ENCODE measurements around the gene ADGRB3. TPM values are rescaled to one million over a fixed set of nuclear protein-coding genes. Genes with fewer than 3 reads are reported as not detected.
"Not testable (repeated sequence)": the region's sequence is repeated elsewhere in the genome, so short reads cannot be mapped to it uniquely, and the experiment has no call there.

The ADGRB3 gene
- total RNA-seq, 1 experiment from 2014 or later, result 0.09 TPM

DNA sequence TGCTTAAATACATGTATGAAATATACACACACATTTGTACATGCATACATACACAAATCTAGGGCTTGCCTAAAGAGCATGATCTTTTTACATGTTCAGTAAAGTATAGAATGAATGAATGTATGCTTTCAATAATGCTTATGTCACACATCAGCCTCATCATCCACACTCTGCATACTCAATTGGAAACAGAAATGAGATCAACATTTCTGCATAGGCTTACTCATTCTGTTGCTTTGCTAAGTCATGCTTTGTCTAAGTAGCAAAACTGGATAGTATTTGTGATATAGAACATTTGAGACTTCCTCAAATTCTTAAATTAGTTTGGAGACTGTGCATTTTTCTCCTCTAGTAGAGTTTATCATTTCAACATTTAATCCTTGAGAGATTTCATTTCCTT is 343.3 kb downstream of the ADGRB3 start:
- no peaks in the 10 kb centered on the region for H3K9me3 Mint-ChIP-seq (ENCODE audit: low read depth, unreplicated experiment)
- DNase-seq, result no peak
- no TSS peak for BruUV-seq (replicated peaks)
- intact Hi-C loops (cut with micrococcal nuclease; ENCODE audit: unreplicated experiment), result loop anchor here (10.0 kb wide), 1 partner anchor 716 kb away; no protein-coding TSS in a partner anchor
- TF ChIP-seq, protein P1, sequence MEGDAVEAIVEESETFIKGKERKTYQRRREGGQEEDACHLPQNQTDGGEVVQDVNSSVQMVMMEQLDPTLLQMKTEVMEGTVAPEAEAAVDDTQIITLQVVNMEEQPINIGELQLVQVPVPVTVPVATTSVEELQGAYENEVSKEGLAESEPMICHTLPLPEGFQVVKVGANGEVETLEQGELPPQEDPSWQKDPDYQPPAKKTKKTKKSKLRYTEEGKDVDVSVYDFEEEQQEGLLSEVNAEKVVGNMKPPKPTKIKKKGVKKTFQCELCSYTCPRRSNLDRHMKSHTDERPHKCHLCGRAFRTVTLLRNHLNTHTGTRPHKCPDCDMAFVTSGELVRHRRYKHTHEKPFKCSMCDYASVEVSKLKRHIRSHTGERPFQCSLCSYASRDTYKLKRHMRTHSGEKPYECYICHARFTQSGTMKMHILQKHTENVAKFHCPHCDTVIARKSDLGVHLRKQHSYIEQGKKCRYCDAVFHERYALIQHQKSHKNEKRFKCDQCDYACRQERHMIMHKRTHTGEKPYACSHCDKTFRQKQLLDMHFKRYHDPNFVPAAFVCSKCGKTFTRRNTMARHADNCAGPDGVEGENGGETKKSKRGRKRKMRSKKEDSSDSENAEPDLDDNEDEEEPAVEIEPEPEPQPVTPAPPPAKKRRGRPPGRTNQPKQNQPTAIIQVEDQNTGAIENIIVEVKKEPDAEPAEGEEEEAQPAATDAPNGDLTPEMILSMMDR (IDR thresholded peaks at IDR 0.05; ENCODE audit: unreplicated experiment), result no peak
- H3K4me3 Mint-ChIP-seq (ENCODE audit: low read depth, unreplicated experiment), result no peak overlapping the region
- H3K4me1 Mint-ChIP-seq (ENCODE audit: low read depth, unreplicated experiment), result peaks cover 7% of the 10 kb centered on the region
- no peak overlapping the region for H3K27ac Mint-ChIP-seq (ENCODE audit: unreplicated experiment)
- H3K36me3 Mint-ChIP-seq (ENCODE audit: insufficient read depth, unreplicated experiment), result no peaks in the 10 kb centered on the region
- CTCF ChIA-PET, result no interaction called here
- no peaks in the 10 kb centered on the region for H3K27me3 Mint-ChIP-seq (ENCODE audit: unreplicated experiment)

GRCh38 chr6:68981668-68982067 is 346.6 kb downstream of the ADGRB3 start:
- CTCF ChIA-PET, result interaction anchor here (1.3 kb wide), 1 partner anchor 10 kb away, joined by 3 read pairs; no protein-coding TSS in a partner anchor
- DNase-seq; BruUV-seq (replicated peaks); H3K4me1 Mint-ChIP-seq (ENCODE audit: low read depth, unreplicated experiment); H3K4me3 Mint-ChIP-seq (ENCODE audit: low read depth, unreplicated experiment); H3K27ac Mint-ChIP-seq (ENCODE audit: unreplicated experiment); H3K27me3 Mint-ChIP-seq (ENCODE audit: unreplicated experiment); intact Hi-C loops (cut with micrococcal nuclease; ENCODE audit: unreplicated experiment); H3K9me3 Mint-ChIP-seq (ENCODE audit: low read depth, unreplicated experiment); H3K36me3 Mint-ChIP-seq (ENCODE audit: insufficient read depth, unreplicated experiment): not testable (repeated sequence)

GRCh38 chr6:68988698-68989097 is 353.6 kb downstream of the ADGRB3 start:
- no peaks in the 10 kb centered on the region for H3K27me3 Mint-ChIP-seq (ENCODE audit: unreplicated experiment)
- H3K4me3 Mint-ChIP-seq (ENCODE audit: low read depth, unreplicated experiment), result no peak overlapping the region
- H3K9me3 Mint-ChIP-seq (ENCODE audit: low read depth, unreplicated experiment), result no peaks in the 10 kb centered on the region
- H3K36me3 Mint-ChIP-seq (ENCODE audit: insufficient read depth, unreplicated experiment), result no peaks in the 10 kb centered on the region
- intact Hi-C loops (cut with micrococcal nuclease; ENCODE audit: unreplicated experiment), result no loop called here
- CTCF ChIA-PET, result no interaction called here
- no peak overlapping the region for H3K27ac Mint-ChIP-seq (ENCODE audit: unreplicated experiment)
- H3K4me1 Mint-ChIP-seq (ENCODE audit: low read depth, unreplicated experiment), result peaks cover 7% of the 10 kb centered on the region
- BruUV-seq (replicated peaks), result no TSS peak
- DNase-seq, result no peak
- TF ChIP-seq, protein P1 (IDR thresholded peaks at IDR 0.05; ENCODE audit: unreplicated experiment), result no peak

DNA sequence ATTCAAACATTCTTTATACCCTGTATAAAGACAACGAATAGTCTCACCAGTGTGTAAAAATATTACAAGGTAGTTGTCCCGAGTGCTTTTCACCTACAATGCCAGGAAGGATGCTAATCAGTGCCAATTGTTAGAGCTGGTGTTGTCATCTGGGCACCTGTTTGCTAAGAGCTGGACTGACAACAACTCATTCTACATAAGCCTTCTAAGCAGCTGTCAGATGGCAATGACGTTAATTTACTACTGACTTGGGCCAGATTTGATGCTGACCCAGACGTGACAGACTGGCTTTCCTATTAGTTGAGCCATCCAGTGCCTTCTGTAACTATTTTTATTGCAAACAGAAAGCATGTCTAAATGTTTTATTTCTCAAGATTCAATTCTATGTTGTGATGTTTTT is 355.2 kb downstream of the ADGRB3 start:
- no peaks in the 10 kb centered on the region for H3K27me3 Mint-ChIP-seq (ENCODE audit: unreplicated experiment)
- no peaks in the 10 kb centered on the region for H3K36me3 Mint-ChIP-seq (ENCODE audit: insufficient read depth, unreplicated experiment)
- H3K4me1 Mint-ChIP-seq (ENCODE audit: low read depth, unreplicated experiment), result peaks cover 7% of the 10 kb centered on the region
- intact Hi-C loops (cut with micrococcal nuclease; ENCODE audit: unreplicated experiment), result no loop called here
- BruUV-seq (replicated peaks), result no TSS peak
- H3K9me3 Mint-ChIP-seq (ENCODE audit: low read depth, unreplicated experiment), result no peaks in the 10 kb centered on the region
- H3K27ac Mint-ChIP-seq (ENCODE audit: unreplicated experiment), result no peak overlapping the region
- DNase-seq, result no peak
- H3K4me3 Mint-ChIP-seq (ENCODE audit: low read depth, unreplicated experiment), result no peak overlapping the region
- CTCF ChIA-PET, result no interaction called here
- TF ChIP-seq, protein P1 (IDR thresholded peaks at IDR 0.05; ENCODE audit: unreplicated experiment), result no peak

DNA sequence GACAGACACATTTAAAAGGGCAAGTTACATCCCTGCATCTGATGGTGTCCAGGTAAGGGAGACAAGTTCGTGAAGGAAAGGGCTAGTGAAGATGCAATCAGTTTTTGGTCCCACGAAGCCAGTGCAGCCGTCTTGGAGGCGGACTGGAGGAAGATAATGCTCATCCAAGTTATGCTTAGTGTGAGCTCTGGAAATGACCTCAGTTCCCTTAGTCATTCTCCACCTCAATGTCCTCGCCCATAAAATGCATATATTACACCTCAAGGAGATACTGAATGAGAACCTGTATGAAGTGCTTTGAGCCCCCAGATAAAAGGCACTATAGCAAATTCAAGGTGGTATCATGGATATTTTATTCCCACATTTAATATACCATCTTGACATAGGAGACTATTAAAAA is 358.8 kb downstream of the ADGRB3 start:
- intact Hi-C loops (cut with micrococcal nuclease; ENCODE audit: unreplicated experiment), result no loop called here
- CTCF ChIA-PET, result no interaction called here
- Mint-ChIP-seq H3K36me3 (ENCODE audit: insufficient read depth, unreplicated experiment) (no peaks in the 10 kb centered on the region), H3K9me3 (ENCODE audit: low read depth, unreplicated experiment) (peaks cover 2% of the 10 kb centered on the region), H3K27me3 (ENCODE audit: unreplicated experiment) (no peaks in the 10 kb centered on the region), H3K27ac (ENCODE audit: unreplicated experiment) (no peak overlapping the region), H3K4me3 (ENCODE audit: low read depth, unreplicated experiment) (no peak overlapping the region), H3K4me1 (ENCODE audit: low read depth, unreplicated experiment) (peaks cover 7% of the 10 kb centered on the region)
- DNase-seq, result no peak
- TF ChIP-seq, protein P1 (IDR thresholded peaks at IDR 0.05; ENCODE audit: unreplicated experiment), result no peak
- BruUV-seq (replicated peaks), result no TSS peak

Data from Calu3 (cell line).